Spleen (tissue), 11 donors: ENCODE results near the gene BET1L. TPM values are rescaled to one million over a fixed set of nuclear protein-coding genes. Genes with fewer than 3 reads are reported as not detected.

ENCODE experiments used
- DNase-seq: peaks from one replicate; pipeline ENCODE4 v3.0.0-alpha.2; 2020
- H3K27ac ChIP-seq, 8 donors: fragments of 200-600 bp; sonication (generic) in 7 of 8; 1 replicate in 4 of 8; 2 replicates in 4 of 8; pipeline versions ENCODE4 v1.5.0 to v1.8.0; 2016 to 2021; ENCODE audit warnings: inconsistent platforms in 4 of 8, mild to moderate bottlenecking in 4 of 8, moderate library complexity in 1 of 8
- H3K27me3 ChIP-seq, 7 donors: fragments of 200-600 bp; sonication (generic) in 6 of 7; replicated peaks in 1 of 7; 1 replicate in 4 of 7; 2 replicates in 3 of 7; pipeline versions ENCODE4 v1.5.0 to v1.8.0; 2016 to 2021; ENCODE audit warnings: inconsistent platforms in 3 of 7, mild to moderate bottlenecking in 1 of 7
- H3K36me3 ChIP-seq, 6 donors: fragments of 200-600 bp; sonication (generic) in 5 of 6; 1 replicate in 4 of 6; 2 replicates in 2 of 6; pipeline versions ENCODE4 v1.5.0 to v1.8.0; 2016 to 2021; ENCODE audit warnings: inconsistent platforms in 2 of 6
- H3K4me1 ChIP-seq, 6 donors: fragments of 200-600 bp; sonication (generic) in 5 of 6; 1 replicate in 3 of 6; 2 replicates in 3 of 6; pipeline versions ENCODE4 v1.5.0 to v1.8.0; 2016 to 2021; ENCODE audit warnings: inconsistent platforms in 3 of 6
- H3K4me3 ChIP-seq, 8 donors: fragments of 200-600 bp; sonication (generic) in 7 of 8; 1 replicate in 4 of 8; 2 replicates in 4 of 8; pipeline versions ENCODE4 v1.5.0 to v1.8.0; 2016 to 2021; ENCODE audit warnings: inconsistent platforms in 4 of 8, mild to moderate bottlenecking in 4 of 8, moderate library complexity in 2 of 8
- H3K9me3 ChIP-seq, 8 donors: fragments of 200-600 bp; sonication (generic) in 7 of 8; 1 replicate in 4 of 8; 2 replicates in 4 of 8; pipeline versions ENCODE4 v1.5.0 to v1.8.0; 2016 to 2021; ENCODE audit warnings: inconsistent platforms in 4 of 8
- CTCF ChIP-seq, 11 experiments: fragments of 200-600 bp in 7 of 11; fragments of 450-650 bp in 4 of 11; sonication (generic) in 4 of 11; IDR thresholded peaks in 8 of 11; conservative IDR thresholded peaks in 3 of 11; 1 replicate in 7 of 11; 2 replicates in 4 of 11; pipeline versions ENCODE4 v1.4.0 to v1.8.0; 2016 to 2021; ENCODE audit warnings: antibody characterized with exemption in 11 of 11, inconsistent platforms in 4 of 11, mild to moderate bottlenecking in 1 of 11
- POLR2A ChIP-seq, 3 donors: fragments of 450-650 bp; IDR thresholded peaks; one replicate each; pipeline ENCODE4 v1.5.1; 2017; ENCODE audit warnings: antibody characterized with exemption in 3 of 3, mild to moderate bottlenecking in 1 of 3
- POLR2AphosphoS5 ChIP-seq, 3 donors: sonication (generic); formaldehyde crosslinking; IDR thresholded peaks; one replicate each; pipeline ENCODE4 v1.5.1; 2017; ENCODE audit warnings: antibody characterized with exemption in 3 of 3
- WGBS, 5 donors: extraction: QIAGEN DNeasy Blood & Tissue Kit in 3 of 5; methylation state at CpG; one replicate each; pipeline versions ENCODE4 v1.1.5 to v1.1.7; 2013 to 2018; 5-methylcytosine and 5-hydroxymethylcytosine counted together
- intact Hi-C: fragments of 100-400 bp; cut with DNase I; formaldehyde crosslinking; loops from one replicate; pipeline ENCODE4 v1.15.0; 2023; ENCODE audit warnings: low total_unique reads
- polyA plus RNA-seq, 3 donors: library from polyadenylated mRNA; stranded (reverse); fragments of 200-250 nt; gene quantifications; one replicate each; pipeline ENCODE4 v1.2.1, GENCODE V29; 2013
- total RNA-seq, 7 donors: library from RNA; depleted of rRNA in 3 of 7; stranded (reverse); fragments of >200 nt in 3 of 7; fragmentation: NEBNext Ultra II Directional in 4 of 7; extraction: Animal tissue kit (Norgen Biotek cat#: 25700) in 4 of 7; gene quantifications; one replicate each; pipeline versions ENCODE4 v1.1.0 to v1.2.1, GENCODE V29; 2016 to 2021
- donor health status: healthy with polysubstance abuse.
- donor health status: DM: no; HTN: no; CAD: no; lungs with moderate emphysema.
- donor health status: DM: no; HTN: no; CAD: no.
- donor health status: Bipolar disorder and iron deficiency.
- donor health status: healthy.
- donor health status: DM: no; HTN: no; CAD: no.
- donor health status: DM: yes; HTN: yes; CAD: no.

BET1L gene
- total and polyA plus RNA-seq, 10 donors = 16.2 to 63.5 (median 44.4) TPM

GRCh38 chr11:235997-236773, 29.0 kb upstream of the BET1L start, which contains the start of gene SIRT3:
Gene SIRT3 (minus strand): TSS chr11:236342. CDS start chr11:236328, 14 bp downstream.
- peak; percentile 96 for DNase-seq
- peak; percentile 74 to 82 (median 81) for TF ChIP-seq POLR2AphosphoS5 (IDR thresholded peaks at IDR 0.05)
- peak in 1 of 3 donors; percentile 70 for TF ChIP-seq POLR2A (IDR thresholded peaks at IDR 0.05)
- peak in 9 of 11 experiments; percentile 24 to 67 (median 46) for TF ChIP-seq CTCF (IDR thresholded peaks at IDR 0.05 in 8 of 11, conservative IDR thresholded peaks at IDR 0.05 in 3 of 11)
- peaks cover 0 to 36% (median 18%) of the 10 kb centered on the region in 6 donors for H3K36me3 ChIP-seq
- H3K27ac ChIP-seq = peak within 1 kb of the TSS; percentile 85 to 99 (median 97)
- H3K4me1 ChIP-seq = peaks cover 21 to 54% (median 38%) of the 10 kb centered on the region in 6 donors
- 0 to 1% (median 1%) methylated on average over 21 to 70 of the region's 70 CpGs for WGBS, 5 donors
- no peaks in the 10 kb centered on the region for H3K9me3 ChIP-seq
- intact Hi-C loops = no loop called here
- no peaks in the 10 kb centered on the region for H3K27me3 ChIP-seq
- peak within 1 kb of the TSS; percentile 71 to 99 (median 92) for H3K4me3 ChIP-seq

DNA sequence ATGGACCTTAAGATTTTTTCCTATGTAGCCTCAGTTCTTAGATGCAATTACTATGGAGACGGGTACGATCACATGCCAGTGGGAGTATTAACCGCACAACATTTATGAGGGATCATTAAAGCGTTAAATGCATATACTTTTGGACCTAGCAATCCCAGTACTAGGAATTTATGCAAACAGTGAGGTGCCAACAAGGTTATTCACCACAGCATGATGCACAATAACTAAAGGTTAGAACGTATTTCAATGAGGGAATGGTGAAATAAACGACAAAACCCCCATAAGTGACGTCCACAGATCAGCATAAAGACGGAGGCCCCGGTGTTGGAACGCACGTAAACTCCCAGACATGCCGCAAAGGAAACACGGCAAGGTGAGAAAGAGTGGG, 28.4 kb upstream of the BET1L start:
- intact Hi-C loops = no loop called here

DNA sequence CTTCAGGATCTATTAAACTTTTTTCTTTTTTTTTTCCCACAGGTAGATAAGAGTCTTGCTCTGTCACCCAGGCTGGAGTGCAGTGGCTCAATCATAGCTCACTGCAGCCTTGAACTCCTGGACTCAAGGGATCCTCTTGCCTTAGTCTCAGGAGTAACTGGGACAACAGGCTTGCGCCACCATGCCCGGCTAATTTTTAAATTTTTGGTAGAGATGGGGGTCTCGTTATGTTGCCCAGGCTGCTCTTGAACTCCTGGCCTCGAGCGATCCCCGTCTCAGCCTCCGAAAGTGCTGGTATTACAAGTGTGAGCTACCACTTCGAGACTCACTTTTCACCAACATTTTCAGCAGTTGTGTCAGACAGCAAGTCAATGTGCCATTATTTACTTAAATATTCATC, 28.0 kb upstream of the BET1L start:
- Histone ChIP-seq H3K4me1 (peaks cover 21 to 44% (median 37%) of the 10 kb centered on the region in 6 donors), H3K27ac (peak overlapping the region in 4 of 8 donors; percentile 97 to 99 (median 98)), H3K27me3 (no peaks in the 10 kb centered on the region), H3K4me3 (peak overlapping the region in 5 of 8 donors; percentile 71 to 99 (median 92)), H3K9me3 (no peaks in the 10 kb centered on the region), H3K36me3 (peaks cover 0 to 26% (median 10%) of the 10 kb centered on the region in 6 donors)
- TF ChIP-seq POLR2A (IDR thresholded peaks at IDR 0.05) (no peak), POLR2AphosphoS5 (IDR thresholded peaks at IDR 0.05) (no peak), CTCF (IDR thresholded peaks at IDR 0.05 in 8 of 11, conservative IDR thresholded peaks at IDR 0.05 in 3 of 11) (no peak)
- no peak for DNase-seq
- 82 to 90% (median 87%) methylated on average over 8 of the region's 8 CpGs for WGBS, 5 donors
- intact Hi-C loops = no loop called here

More for the DNA sequence above, 28.4 kb upstream of the BET1L start:
- Histone ChIP-seq H3K36me3 (peaks cover 0 to 30% (median 12%) of the 10 kb centered on the region in 6 donors), H3K4me3 (peak overlapping the region; percentile 71 to 99 (median 92)), H3K4me1 (peaks cover 21 to 49% (median 38%) of the 10 kb centered on the region in 6 donors), H3K27ac (peak overlapping the region; percentile 85 to 99 (median 97)), H3K9me3 (no peaks in the 10 kb centered on the region), H3K27me3 (no peaks in the 10 kb centered on the region)
- no peak for DNase-seq
- WGBS, 5 donors = 2 to 5% (median 3%) methylated on average over 13 of the region's 13 CpGs
- TF ChIP-seq POLR2A (IDR thresholded peaks at IDR 0.05) (no peak), CTCF (IDR thresholded peaks at IDR 0.05 in 8 of 11, conservative IDR thresholded peaks at IDR 0.05 in 3 of 11) (no peak), POLR2AphosphoS5 (IDR thresholded peaks at IDR 0.05) (no peak)
